ENCODE data around the gene CAMKK2. TPM values are rescaled to one million over a fixed set of nuclear protein-coding genes. Genes with fewer than 3 reads are reported as not detected.

CAMKK2 gene
- total and polyA plus RNA-seq, 2 donors from 2014 or later: 16.3 to 35.6 TPM

DNA sequence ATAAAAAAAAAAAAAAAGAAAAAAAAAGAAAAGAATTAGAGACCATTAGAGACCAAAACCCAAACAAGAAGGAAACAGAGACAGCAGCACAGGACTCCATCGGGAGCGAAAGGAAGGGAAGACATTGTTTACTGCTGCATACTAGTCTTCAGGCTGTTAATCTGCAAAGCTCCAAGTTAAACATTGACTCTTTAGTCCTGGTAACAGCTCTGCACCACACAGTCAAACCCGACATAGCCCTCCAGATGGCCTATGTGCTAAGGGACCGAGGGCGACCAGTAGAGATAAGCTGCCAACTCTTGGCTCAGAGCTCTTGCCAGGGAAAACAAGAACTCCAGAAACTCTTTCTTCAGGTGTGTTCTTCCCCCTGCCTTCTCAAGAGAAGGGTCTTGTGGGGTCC lies 78.7 kb downstream of the CAMKK2 start:
- H3K36me3 ChIP-seq (ENCODE audit: control insufficient read depth in 2 of 3, insufficient read depth in 3 of 3, low read length in 3 of 3): peaks cover 0 to 5% (median 0%) of the 10 kb centered on the region in 3 donors
- H3K9ac ChIP-seq (ENCODE audit: low read length in 3 of 3): no peak overlapping the region
- H3K27ac ChIP-seq (ENCODE audit: low read depth in 2 of 2, low read length in 2 of 2): peak overlapping the region; percentile 37 to 69
- no peaks in the 10 kb centered on the region for H3K9me3 ChIP-seq (ENCODE audit: control insufficient read depth in 2 of 3, insufficient read depth in 1 of 3, low read length in 3 of 3)
- FAIRE-seq (no peak), DNase-seq (no peak)
- peaks cover 0 to 21% (median 6%) of the 10 kb centered on the region in 3 donors for H3K4me1 ChIP-seq (ENCODE audit: control insufficient read depth in 2 of 3, insufficient read depth in 2 of 3, low read depth in 1 of 3, low read length in 3 of 3)
- H3K27me3 ChIP-seq (ENCODE audit: control insufficient read depth, insufficient read depth, low read length): no peaks in the 10 kb centered on the region
- peak overlapping the region in 1 of 3 donors; percentile 10 for H3K4me3 ChIP-seq (ENCODE audit: low read length in 3 of 3)
- TF ChIP-seq, protein P1, sequence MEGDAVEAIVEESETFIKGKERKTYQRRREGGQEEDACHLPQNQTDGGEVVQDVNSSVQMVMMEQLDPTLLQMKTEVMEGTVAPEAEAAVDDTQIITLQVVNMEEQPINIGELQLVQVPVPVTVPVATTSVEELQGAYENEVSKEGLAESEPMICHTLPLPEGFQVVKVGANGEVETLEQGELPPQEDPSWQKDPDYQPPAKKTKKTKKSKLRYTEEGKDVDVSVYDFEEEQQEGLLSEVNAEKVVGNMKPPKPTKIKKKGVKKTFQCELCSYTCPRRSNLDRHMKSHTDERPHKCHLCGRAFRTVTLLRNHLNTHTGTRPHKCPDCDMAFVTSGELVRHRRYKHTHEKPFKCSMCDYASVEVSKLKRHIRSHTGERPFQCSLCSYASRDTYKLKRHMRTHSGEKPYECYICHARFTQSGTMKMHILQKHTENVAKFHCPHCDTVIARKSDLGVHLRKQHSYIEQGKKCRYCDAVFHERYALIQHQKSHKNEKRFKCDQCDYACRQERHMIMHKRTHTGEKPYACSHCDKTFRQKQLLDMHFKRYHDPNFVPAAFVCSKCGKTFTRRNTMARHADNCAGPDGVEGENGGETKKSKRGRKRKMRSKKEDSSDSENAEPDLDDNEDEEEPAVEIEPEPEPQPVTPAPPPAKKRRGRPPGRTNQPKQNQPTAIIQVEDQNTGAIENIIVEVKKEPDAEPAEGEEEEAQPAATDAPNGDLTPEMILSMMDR (IDR thresholded peaks at IDR 0.05; ENCODE audit: borderline replicate concordance, extremely low read depth, insufficient read depth): no peak
- intact Hi-C loops (cut with DNase I): no loop called here

DNA sequence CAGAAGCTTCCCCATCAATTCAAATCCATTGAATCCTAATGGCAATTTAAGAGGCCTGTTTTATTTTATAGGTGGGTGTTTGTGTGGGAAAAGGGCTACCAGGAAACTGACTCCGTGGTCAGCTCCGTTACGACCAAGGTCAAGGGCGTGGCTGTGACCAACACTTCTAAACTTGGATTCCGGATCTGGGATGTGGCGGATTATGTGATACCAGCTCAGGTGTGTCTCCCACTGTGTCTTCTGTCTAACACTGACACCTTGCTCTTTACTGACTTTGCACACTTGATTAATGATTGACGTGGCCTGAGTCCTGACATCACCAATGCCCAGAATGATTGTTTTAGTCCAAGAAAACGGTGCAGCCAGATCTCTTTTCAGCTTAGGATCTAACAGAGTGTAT lies 79.4 kb downstream of the CAMKK2 start:
- DNase-seq (peak in 3 of 5 donors; percentile 29 to 64 (median 58)), FAIRE-seq (no peak)
- no peaks in the 10 kb centered on the region for H3K27me3 ChIP-seq (ENCODE audit: control insufficient read depth, insufficient read depth, low read length)
- H3K4me1 ChIP-seq (ENCODE audit: control insufficient read depth in 2 of 3, insufficient read depth in 2 of 3, low read depth in 1 of 3, low read length in 3 of 3): peaks cover 0 to 21% (median 6%) of the 10 kb centered on the region in 3 donors
- intact Hi-C loops (cut with DNase I): no loop called here
- H3K27ac ChIP-seq (ENCODE audit: low read depth in 2 of 2, low read length in 2 of 2): peak overlapping the region; percentile 71 to 84
- H3K9ac ChIP-seq (ENCODE audit: low read length in 3 of 3): no peak overlapping the region
- no peak overlapping the region for H3K4me3 ChIP-seq (ENCODE audit: low read length in 3 of 3)
- H3K9me3 ChIP-seq (ENCODE audit: control insufficient read depth in 2 of 3, insufficient read depth in 1 of 3, low read length in 3 of 3): no peaks in the 10 kb centered on the region
- peaks cover 0 to 5% (median 0%) of the 10 kb centered on the region in 3 donors for H3K36me3 ChIP-seq (ENCODE audit: control insufficient read depth in 2 of 3, insufficient read depth in 3 of 3, low read length in 3 of 3)
- TF ChIP-seq, protein P1 (IDR thresholded peaks at IDR 0.05; ENCODE audit: borderline replicate concordance, extremely low read depth, insufficient read depth): no peak

DNA sequence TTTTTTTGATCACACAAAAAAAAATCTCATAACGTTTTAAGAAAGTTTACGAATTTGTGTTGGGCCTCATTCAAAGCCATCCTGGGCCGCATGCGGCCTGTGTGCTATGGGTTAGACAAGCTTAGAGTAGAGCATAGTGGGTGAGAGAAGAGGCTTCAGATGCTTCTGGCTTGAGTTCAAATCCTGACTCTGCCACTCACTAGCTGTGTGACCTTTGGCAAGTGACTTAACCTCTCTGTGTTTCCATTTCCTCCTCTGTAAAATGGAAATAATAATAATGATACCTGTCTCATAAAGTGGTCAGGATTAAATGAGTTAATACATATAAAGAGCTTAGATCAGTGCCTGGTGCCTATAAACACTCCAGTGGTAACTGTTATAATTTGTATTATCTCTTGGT lies 80.4 kb downstream of the CAMKK2 start:
- DNase-seq (no peak), FAIRE-seq (no peak)
- no peak overlapping the region for H3K4me3 ChIP-seq (ENCODE audit: low read length in 3 of 3)
- no peaks in the 10 kb centered on the region for H3K27me3 ChIP-seq (ENCODE audit: control insufficient read depth, insufficient read depth, low read length)
- H3K9ac ChIP-seq (ENCODE audit: low read length in 3 of 3): no peak overlapping the region
- intact Hi-C loops (cut with DNase I): no loop called here
- no peaks in the 10 kb centered on the region for H3K9me3 ChIP-seq (ENCODE audit: control insufficient read depth in 2 of 3, insufficient read depth in 1 of 3, low read length in 3 of 3)
- peak overlapping the region in 1 of 2 donors; percentile 9 for H3K27ac ChIP-seq (ENCODE audit: low read depth in 2 of 2, low read length in 2 of 2)
- peaks cover 0 to 21% (median 6%) of the 10 kb centered on the region in 3 donors for H3K4me1 ChIP-seq (ENCODE audit: control insufficient read depth in 2 of 3, insufficient read depth in 2 of 3, low read depth in 1 of 3, low read length in 3 of 3)
- TF ChIP-seq, protein P1 (IDR thresholded peaks at IDR 0.05; ENCODE audit: borderline replicate concordance, extremely low read depth, insufficient read depth): no peak
- H3K36me3 ChIP-seq (ENCODE audit: control insufficient read depth in 2 of 3, insufficient read depth in 3 of 3, low read length in 3 of 3): peaks cover 0 to 5% (median 0%) of the 10 kb centered on the region in 3 donors

Measured in kidney (tissue), 14 donors.